ENCODE results near the gene ARFGAP2.

The ARFGAP2 gene

GRCh38 chr11:47186700-47187695 lies 10.3 kb upstream of the ARFGAP2 start:
- peak; percentile 51 for DNase-seq (ENCODE audit: low read depth)

- DNase-seq (ENCODE audit: low read depth) = no peak
These were observed 9.5 kb upstream of the ARFGAP2 start, which contains the start of gene PACSIN3 for GRCh38 chr11:47186076-47186699. PACSIN3 (minus strand) TSS chr11:47186434; CDS start chr11:47182727, 3,707 bp downstream.

GRCh38 chr11:47185305-47186075 lies 8.8 kb upstream of the ARFGAP2 start:
- DNase-seq (ENCODE audit: low read depth) = no peak

DNA sequence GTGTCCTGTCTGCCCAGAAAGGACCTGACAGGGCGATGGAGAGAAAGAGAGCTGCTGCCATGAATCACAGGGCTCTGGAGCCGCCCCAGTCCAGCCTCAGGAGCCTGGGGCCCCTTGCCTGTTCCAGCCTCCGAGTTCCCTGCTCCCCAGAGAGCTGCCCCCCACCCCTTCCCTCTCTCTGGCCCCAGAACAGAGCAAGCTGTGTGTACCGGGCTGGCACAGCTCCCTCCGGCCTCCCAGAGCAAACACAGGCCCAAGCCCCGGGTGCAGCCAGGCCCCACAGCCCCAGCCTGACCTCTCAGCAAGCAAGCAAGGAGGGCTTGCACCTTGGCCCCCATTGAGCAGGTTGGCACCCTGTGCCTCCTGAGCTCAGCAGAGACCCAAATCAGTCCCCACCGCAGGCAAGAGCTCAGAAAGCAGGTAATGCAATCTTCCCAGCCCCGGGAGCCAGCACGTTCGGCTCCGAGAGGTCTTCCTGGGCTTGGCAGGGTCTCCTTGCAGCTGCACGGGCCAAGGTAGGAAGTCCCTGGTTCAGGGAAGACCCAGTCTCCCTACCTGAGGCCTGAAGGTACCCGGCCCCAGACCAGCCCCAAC lies 8.1 kb upstream of the ARFGAP2 start:
- no peak for DNase-seq (ENCODE audit: low read depth)

- DNase-seq (ENCODE audit: low read depth) = no peak
These were observed 7.3 kb upstream of the ARFGAP2 start for GRCh38 chr11:47183969-47184368.

DNA sequence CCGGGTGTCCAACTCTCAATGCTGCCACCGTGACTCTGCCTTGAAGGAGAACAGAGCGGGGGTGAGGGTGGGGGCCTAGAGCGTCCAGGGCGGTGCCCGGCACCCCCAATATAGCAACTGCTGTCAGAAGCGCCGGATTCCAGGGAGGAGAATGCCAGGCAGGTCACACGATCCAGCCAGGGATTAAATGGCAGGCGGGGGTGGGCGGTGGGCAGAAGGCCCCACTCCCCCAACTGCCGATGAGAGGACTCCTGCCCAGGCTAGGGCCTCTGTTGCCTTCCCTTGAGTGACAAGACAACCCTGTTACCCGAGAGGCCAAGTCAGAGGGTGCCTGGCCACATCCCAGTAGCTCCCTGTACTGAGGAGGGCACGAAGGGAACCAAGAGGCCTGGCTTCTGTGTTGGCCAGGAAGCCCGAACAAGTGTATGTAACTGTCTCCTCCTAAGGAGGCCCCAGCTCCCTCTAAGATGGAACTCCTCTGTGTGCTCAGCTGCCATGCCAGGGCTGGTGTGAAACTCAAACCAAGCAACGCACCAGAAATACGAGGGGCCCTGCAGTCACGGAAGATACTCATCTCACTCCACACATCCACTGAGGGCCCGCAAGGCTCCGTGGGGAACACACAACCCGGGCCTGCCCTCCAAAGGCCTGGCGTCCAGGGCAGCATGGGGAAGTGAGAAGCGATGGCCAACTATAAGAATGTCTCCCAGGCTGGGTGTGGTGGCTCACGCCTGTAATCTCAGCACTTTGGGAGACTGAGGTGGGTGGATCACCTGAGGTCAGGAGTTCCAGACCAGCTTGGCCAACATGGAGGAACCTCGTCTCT lies 6.6 kb upstream of the ARFGAP2 start:
- no peak for DNase-seq (ENCODE audit: low read depth)

GRCh38 chr11:47182380-47182779 lies 5.7 kb upstream of the ARFGAP2 start:
- DNase-seq (ENCODE audit: low read depth) = no peak

DNA sequence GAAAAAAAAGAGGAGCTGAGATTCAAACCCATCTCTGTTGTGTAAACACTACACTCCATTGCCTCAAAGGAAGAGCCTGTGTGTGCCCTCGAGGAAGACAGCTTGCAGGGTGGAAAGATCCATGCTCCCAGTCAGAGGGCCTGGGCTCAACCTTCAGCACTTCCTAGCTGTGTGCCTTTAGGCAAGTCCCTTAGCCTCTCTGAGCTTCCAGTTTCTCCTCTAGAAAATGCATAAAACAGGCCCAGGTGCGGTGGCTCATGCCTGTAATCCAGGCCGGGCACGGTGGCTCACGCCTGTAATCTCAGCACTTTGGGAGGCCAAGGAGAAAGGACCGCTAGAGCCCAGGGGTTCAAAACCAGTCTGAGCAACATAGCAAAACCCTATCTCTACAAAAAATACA lies 4.6 kb upstream of the ARFGAP2 start:
- no peak for DNase-seq (ENCODE audit: low read depth)

- no peak for DNase-seq (ENCODE audit: low read depth)
These were observed 3.5 kb upstream of the ARFGAP2 start for GRCh38 chr11:47180006-47180787.

GRCh38 chr11:47179655-47179991 lies 2.9 kb upstream of the ARFGAP2 start:
- DNase-seq (ENCODE audit: low read depth) = no peak

GRCh38 chr11:47178737-47179654 lies 2.3 kb upstream of the ARFGAP2 start:
- DNase-seq (ENCODE audit: low read depth) = no peak

DNA sequence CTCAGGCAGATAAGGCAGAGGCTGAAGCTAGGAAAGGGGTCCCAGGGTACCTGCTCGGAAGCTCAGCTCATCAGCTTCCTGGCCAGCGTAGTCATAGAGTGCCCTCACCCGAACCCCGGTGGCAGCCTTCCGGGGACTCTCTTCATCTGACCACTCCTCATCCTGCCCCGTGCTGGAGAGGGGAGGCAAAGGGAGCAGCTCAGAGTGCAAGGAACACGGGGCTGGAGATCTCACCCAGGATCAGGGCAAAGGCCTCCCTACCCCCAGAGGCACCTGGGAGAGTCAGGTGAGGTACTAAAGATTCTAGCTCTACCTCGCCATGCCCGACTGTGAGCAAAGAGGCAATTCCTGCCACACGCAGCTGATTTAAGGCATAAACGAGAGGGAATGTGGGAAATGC lies 1.6 kb upstream of the ARFGAP2 start:
- DNase-seq (ENCODE audit: low read depth) = no peak

- no peak for DNase-seq (ENCODE audit: low read depth)
These were observed 1.2 kb upstream of the ARFGAP2 start for GRCh38 chr11:47177846-47178245.

DNA sequence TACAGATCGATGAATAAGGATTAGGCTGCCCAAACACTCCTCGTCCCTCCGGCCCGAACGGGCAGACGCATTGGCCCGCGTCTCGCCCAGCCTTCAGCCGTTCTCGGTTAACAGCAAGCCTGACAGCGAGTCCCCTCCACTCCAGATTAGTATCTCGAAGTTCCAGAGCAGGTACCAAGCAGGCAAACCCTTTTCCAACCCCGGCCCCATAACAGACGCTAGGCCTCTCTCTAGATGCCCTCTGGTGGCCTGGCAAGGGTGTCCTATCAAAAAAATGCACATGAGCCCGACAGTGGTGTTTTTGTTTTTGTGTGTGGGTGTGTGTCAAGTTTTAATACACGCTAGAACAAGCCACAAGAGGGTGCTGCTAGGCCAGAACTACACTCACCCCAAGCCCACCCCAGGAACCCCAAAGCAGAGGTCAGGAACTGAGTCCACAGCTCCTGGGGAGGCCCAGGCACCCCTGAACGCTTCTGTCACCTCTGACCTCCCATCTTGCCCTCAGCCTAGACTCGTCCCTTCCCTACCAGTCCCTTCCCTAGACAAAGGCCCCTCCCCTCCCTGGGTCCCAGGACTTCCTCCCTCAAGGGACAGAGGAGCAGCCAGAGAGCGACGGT lies 658 bp upstream of the ARFGAP2 start:
- DNase-seq (ENCODE audit: low read depth) = peak; percentile 65

DNA sequence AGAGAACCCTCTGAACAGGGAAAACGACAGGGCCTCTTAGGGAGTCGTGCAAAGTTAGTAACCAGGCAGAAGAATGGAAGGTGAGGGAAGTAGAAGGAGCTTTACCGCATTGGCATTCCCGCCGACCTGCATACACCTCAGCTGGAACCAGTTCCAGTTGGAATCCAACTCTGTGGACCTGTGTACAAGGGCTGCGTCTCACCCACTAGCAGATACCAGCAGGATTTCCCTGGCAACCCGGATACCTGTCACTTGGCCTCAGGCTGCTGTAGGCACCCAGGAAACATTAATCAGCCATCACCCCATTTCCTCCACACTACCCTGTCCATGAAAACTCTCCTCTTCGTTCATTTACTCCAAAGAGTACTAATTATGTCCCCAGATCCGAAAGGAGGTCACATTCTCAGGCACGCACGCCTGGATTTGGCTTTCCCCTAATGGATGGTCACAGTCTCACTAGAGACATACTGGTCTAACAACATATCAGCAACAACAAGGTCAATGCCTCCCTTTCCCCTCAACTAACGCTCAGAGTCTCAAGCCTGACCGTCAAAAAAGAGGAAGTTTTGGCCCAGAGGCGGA lies 842 bp downstream of the ARFGAP2 start:
- no peak for DNase-seq (ENCODE audit: low read depth)

GRCh38 chr11:47172740-47173336 lies 3.8 kb downstream of the ARFGAP2 start:
- DNase-seq (ENCODE audit: low read depth) = no peak

DNA sequence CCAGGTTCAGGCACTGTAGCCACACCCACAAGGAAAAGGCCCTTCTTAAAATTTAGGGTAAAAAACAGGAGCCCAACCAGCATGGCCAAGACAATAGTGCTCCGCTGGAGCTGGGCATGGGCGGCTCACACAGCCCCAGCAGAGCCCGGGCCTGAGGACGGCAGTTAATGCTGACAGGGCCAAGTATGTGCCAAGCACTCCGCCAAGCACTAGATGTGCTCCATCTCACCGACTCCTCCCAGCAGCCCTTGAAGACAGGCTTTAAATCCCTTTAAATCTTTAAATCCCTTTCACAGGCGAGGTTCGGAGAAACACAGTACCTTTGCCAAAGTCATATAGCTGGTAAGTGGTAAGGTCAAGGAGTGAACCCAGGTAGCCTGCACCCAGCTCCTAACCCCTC lies 4.8 kb downstream of the ARFGAP2 start:
- DNase-seq (ENCODE audit: low read depth) = no peak
